ENCODE measurements around the gene PDGFC.

- TF ChIP-seq CTCF (IDR thresholded peaks at IDR 0.05) = no peak
- TF ChIP-seq ZNF532 (CRISPR knock-in tag; IDR thresholded peaks at IDR 0.05; ENCODE audit: borderline replicate concordance) = no peak
- no peak for TF ChIP-seq NR3C1 (CRISPR knock-in tag; conservative IDR thresholded peaks at IDR 0.05; ENCODE audit: low read depth)
- no peak for TF ChIP-seq MAX (CRISPR knock-in tag; IDR thresholded peaks at IDR 0.05)
Observed at GRCh38 chr4:156896527-156896926, 75.1 kb downstream of the PDGFC start.

All from WTC11 (cell line).